Astrocyte (in vitro differentiated cells and primary cell): Measurements from ENCODE around the gene CRYL1. TPM values are rescaled to one million over a fixed set of nuclear protein-coding genes. Genes with fewer than 3 reads are reported as not detected.

Source experiments
- DNase-seq: peaks from one replicate; pipeline ENCODE4 v3.0.0-alpha.2; 2010; ENCODE audit warnings: low read depth
- FAIRE-seq: peaks from 2 replicates; lab custom pipeline; 2011; peaks lifted over from hg19 to GRCh38; lab: Jason Lieb, UNC
- H2AFZ ChIP-seq: 2 replicates; pipeline ENCODE4 v1.6.0; 2012; ENCODE audit warnings: low read depth, low read length, inconsistent platforms
- H3K27ac ChIP-seq: 2 replicates; pipeline ENCODE4 v1.5.1; 2011; ENCODE audit warnings: low read depth, low read length, inconsistent platforms
- H3K27me3 ChIP-seq: 2 replicates; pipeline ENCODE4 v1.6.0; 2011; ENCODE audit warnings: low read length, inconsistent platforms; ENCODE audit not compliant: insufficient read depth
- H3K36me3 ChIP-seq: 2 replicates; pipeline ENCODE4 v1.5.1; 2011; ENCODE audit warnings: low read length, inconsistent platforms; ENCODE audit not compliant: insufficient read depth
- H3K4me1 ChIP-seq: 2 replicates; pipeline ENCODE4 v1.5.1; 2011; ENCODE audit warnings: low read length, inconsistent platforms; ENCODE audit not compliant: insufficient read depth
- H3K4me2 ChIP-seq: 2 replicates; pipeline ENCODE4 v1.6.0; 2012; ENCODE audit warnings: low read length, inconsistent platforms
- H3K4me3 ChIP-seq: 2 replicates; pipeline ENCODE4 v1.5.1; 2011; ENCODE audit warnings: low read depth, mild to moderate bottlenecking, low read length, inconsistent platforms; ENCODE audit not compliant: insufficient read depth
- H3K79me2 ChIP-seq: 2 replicates; pipeline ENCODE4 v1.6.0; 2012; ENCODE audit warnings: mild to moderate bottlenecking, low read length, inconsistent platforms; ENCODE audit not compliant: insufficient read depth
- H3K9ac ChIP-seq: 2 replicates; pipeline ENCODE4 v1.6.0; 2012; ENCODE audit warnings: mild to moderate bottlenecking, low read length, inconsistent platforms
- H3K9me3 ChIP-seq: 2 replicates; pipeline ENCODE4 v1.5.1; 2012; ENCODE audit warnings: low read depth, mild to moderate bottlenecking, low read length, inconsistent platforms; ENCODE audit not compliant: insufficient read depth
- H4K20me1 ChIP-seq: 2 replicates; pipeline ENCODE4 v1.6.0; 2012; ENCODE audit warnings: low read length, inconsistent platforms; ENCODE audit not compliant: insufficient read depth
- H3K27ac Mint-ChIP-seq: one replicate; pipeline ENCODE4 v1.8.0; 2021; ENCODE audit warnings: mild to moderate bottlenecking, mixed read lengths; ENCODE audit not compliant: unreplicated experiment
- H3K27me3 Mint-ChIP-seq: one replicate; pipeline ENCODE4 v1.8.0; 2021; ENCODE audit warnings: low read depth, mixed read lengths; ENCODE audit not compliant: unreplicated experiment
- H3K36me3 Mint-ChIP-seq: one replicate; pipeline ENCODE4 v1.8.0; 2021; ENCODE audit warnings: low read depth, mixed read lengths; ENCODE audit not compliant: unreplicated experiment
- H3K4me1 Mint-ChIP-seq: one replicate; pipeline ENCODE4 v1.8.0; 2021; ENCODE audit warnings: low read depth, mixed read lengths; ENCODE audit not compliant: unreplicated experiment
- H3K4me3 Mint-ChIP-seq: one replicate; pipeline ENCODE4 v1.8.0; 2021; ENCODE audit warnings: mild to moderate bottlenecking, moderate library complexity, mixed read lengths; ENCODE audit not compliant: unreplicated experiment
- H3K9me3 Mint-ChIP-seq: one replicate; pipeline ENCODE4 v1.8.0; 2021; ENCODE audit warnings: mild to moderate bottlenecking, mixed read lengths; ENCODE audit not compliant: unreplicated experiment
- EZH2 ChIP-seq: IDR thresholded peaks from 2 replicates; pipeline ENCODE4 v1.6.1; 2012; ENCODE audit warnings: mild to moderate bottlenecking, low read length, inconsistent platforms; ENCODE audit not compliant: insufficient read depth
- total RNA-seq: library from RNA; stranded (reverse); gene quantifications from 2 replicates; pipeline ENCODE4 v1.2.1, GENCODE V29; 2021
- TF ChIP-seq, protein P1 (sequence below): IDR thresholded peaks from 2 replicates; pipeline ENCODE4 v1.5.1; 2011; ENCODE audit warnings: low read depth, mild to moderate bottlenecking, inconsistent platforms, low read length, moderate library complexity; ENCODE audit not compliant: insufficient read depth

Gene CRYL1
- total RNA-seq, 1 donor from 2014 or later: 3.7 TPM

DNA sequence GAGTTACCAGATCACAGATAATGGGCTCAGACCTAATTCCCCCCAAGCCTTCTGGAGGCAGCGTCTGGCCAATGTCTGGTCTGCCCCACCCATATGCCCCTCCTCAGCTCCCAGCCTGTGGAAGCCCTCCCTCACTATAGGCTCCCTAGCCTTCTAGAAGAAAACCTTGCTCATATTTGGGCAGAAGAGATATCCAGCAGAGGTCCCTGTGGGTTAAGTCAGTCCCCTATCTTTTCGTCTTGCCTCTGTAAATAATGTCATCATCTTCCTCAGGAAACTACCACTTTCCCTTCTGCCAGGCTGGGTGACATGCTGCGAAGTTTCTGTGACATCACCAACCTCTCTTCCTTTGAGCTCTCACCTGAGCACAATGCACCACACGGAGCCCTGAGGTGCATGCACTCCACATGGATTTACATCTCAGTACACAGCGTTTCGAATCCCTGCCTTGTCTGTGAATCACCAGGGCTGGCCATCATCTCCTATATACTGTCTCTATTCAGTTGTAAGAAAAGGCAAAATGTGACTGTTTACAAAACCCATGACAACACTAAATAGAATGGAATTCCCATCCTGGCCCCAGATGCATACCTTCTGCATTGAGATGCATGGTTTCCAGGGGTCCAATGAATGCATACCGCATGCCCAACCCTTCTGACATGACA is 112.8 kb downstream of the CRYL1 start:
- Mint-ChIP-seq H3K27ac (no peak overlapping the region), H3K9me3 (peaks cover 5% of the 10 kb centered on the region), H3K36me3 (no peaks in the 10 kb centered on the region), H3K4me1 (peaks cover 13% of the 10 kb centered on the region), H3K27me3 (peaks cover 3% of the 10 kb centered on the region), H3K4me3 (no peak overlapping the region)
- H3K27me3 ChIP-seq: peaks cover 30% of the 10 kb centered on the region
- H3K36me3 ChIP-seq: no peaks in the 10 kb centered on the region
- no peak overlapping the region for H2AFZ ChIP-seq
- H3K27ac ChIP-seq: no peak overlapping the region
- TF ChIP-seq, protein P1, sequence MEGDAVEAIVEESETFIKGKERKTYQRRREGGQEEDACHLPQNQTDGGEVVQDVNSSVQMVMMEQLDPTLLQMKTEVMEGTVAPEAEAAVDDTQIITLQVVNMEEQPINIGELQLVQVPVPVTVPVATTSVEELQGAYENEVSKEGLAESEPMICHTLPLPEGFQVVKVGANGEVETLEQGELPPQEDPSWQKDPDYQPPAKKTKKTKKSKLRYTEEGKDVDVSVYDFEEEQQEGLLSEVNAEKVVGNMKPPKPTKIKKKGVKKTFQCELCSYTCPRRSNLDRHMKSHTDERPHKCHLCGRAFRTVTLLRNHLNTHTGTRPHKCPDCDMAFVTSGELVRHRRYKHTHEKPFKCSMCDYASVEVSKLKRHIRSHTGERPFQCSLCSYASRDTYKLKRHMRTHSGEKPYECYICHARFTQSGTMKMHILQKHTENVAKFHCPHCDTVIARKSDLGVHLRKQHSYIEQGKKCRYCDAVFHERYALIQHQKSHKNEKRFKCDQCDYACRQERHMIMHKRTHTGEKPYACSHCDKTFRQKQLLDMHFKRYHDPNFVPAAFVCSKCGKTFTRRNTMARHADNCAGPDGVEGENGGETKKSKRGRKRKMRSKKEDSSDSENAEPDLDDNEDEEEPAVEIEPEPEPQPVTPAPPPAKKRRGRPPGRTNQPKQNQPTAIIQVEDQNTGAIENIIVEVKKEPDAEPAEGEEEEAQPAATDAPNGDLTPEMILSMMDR: no peak
- no peak for TF ChIP-seq EZH2
- no peaks in the 10 kb centered on the region for H4K20me1 ChIP-seq
- H3K9me3 ChIP-seq: no peaks in the 10 kb centered on the region
- no peak overlapping the region for H3K4me3 ChIP-seq
- peaks cover 6% of the 10 kb centered on the region for H3K4me1 ChIP-seq
- DNase-seq (no peak), FAIRE-seq (no peak)
- H3K79me2 ChIP-seq: no peaks in the 10 kb centered on the region
- H3K4me2 ChIP-seq: no peak overlapping the region
- H3K9ac ChIP-seq: no peak overlapping the region

DNA sequence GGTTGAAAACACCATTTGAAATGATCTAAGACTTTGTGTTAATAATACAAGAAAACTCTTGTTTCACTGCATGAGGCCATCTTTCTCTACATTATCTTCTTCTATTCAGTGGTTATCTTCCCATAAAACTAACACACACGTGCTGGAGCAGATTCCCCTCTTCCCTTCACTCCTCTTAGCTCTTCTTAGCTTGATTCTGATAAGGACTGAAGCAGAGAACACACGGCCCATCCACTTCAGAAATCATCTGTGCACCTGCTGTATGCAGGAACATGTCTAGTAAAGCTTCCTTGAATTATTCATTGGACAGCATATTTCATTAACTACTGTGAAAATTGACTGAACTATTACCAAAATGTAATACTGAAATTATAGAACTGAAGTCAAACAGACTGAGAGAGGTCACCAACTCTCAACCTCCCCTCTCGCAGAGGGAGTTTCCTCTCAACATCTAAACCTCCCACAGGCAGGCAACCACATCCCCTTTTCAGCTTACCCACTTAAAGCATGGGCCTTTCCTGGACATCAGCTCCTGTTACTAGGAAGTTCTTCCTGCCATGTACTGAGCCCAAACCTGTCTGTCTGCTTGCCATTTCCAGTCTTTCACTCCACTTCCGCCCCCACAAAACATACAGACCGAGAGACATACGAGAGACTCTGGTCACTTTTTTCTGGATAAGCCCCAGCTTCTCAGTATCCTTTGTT is 113.9 kb downstream of the CRYL1 start:
- H3K4me1 ChIP-seq: peaks cover 6% of the 10 kb centered on the region
- H3K27me3 ChIP-seq: peaks cover 29% of the 10 kb centered on the region
- no peak for FAIRE-seq
- H3K4me3 Mint-ChIP-seq: no peak overlapping the region
- no peak overlapping the region for H3K27ac Mint-ChIP-seq
- H4K20me1 ChIP-seq: no peaks in the 10 kb centered on the region
- H3K9me3 Mint-ChIP-seq: peaks cover 5% of the 10 kb centered on the region
- peaks cover 13% of the 10 kb centered on the region for H3K4me1 Mint-ChIP-seq
- H3K9ac ChIP-seq: no peak overlapping the region
- H3K9me3 ChIP-seq: no peaks in the 10 kb centered on the region
- no peak overlapping the region for H3K4me3 ChIP-seq
- DNase-seq: no peak
- no peaks in the 10 kb centered on the region for H3K36me3 ChIP-seq
- no peak overlapping the region for H3K4me2 ChIP-seq
- no peaks in the 10 kb centered on the region for H3K79me2 ChIP-seq
- peaks cover 6% of the 10 kb centered on the region for H3K27me3 Mint-ChIP-seq
- H2AFZ ChIP-seq: no peak overlapping the region
- no peaks in the 10 kb centered on the region for H3K36me3 Mint-ChIP-seq
- TF ChIP-seq, protein P1: no peak
- no peak for TF ChIP-seq EZH2
- H3K27ac ChIP-seq: no peak overlapping the region

DNA sequence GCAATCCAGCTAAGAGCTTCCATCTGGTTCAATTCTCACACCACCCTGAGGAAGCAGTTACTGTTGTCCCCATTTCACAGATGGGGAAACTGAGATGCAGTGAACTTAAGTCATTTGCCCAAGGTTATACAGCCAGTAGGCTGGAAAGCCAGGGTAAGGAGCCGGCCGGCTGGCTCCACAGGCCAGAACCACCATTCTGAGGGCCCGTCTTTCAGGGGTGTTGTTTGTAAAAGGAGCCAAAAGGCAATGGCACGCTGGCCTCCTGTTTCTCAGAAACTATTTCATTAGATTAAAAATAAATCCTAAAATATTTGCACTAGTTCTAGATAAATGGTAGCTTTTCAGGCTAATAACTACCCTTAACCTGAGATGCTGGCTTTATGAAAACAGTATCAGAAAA is 114.9 kb downstream of the CRYL1 start:
- Histone ChIP-seq H3K27ac (no peak overlapping the region), H3K4me1 (peaks cover 3% of the 10 kb centered on the region), H4K20me1 (no peaks in the 10 kb centered on the region), H3K4me2 (no peak overlapping the region), H3K9me3 (no peaks in the 10 kb centered on the region), H2AFZ (no peak overlapping the region), H3K9ac (no peak overlapping the region), H3K4me3 (no peak overlapping the region), H3K79me2 (no peaks in the 10 kb centered on the region), H3K27me3 (peaks cover 29% of the 10 kb centered on the region), H3K36me3 (no peaks in the 10 kb centered on the region)
- H3K36me3 Mint-ChIP-seq: no peaks in the 10 kb centered on the region
- DNase-seq (no peak), FAIRE-seq (no peak)
- H3K27ac Mint-ChIP-seq: no peak overlapping the region
- peaks cover 13% of the 10 kb centered on the region for H3K4me1 Mint-ChIP-seq
- TF ChIP-seq, protein P1: no peak
- no peak for TF ChIP-seq EZH2
- H3K27me3 Mint-ChIP-seq: peaks cover 8% of the 10 kb centered on the region
- no peak overlapping the region for H3K4me3 Mint-ChIP-seq
- H3K9me3 Mint-ChIP-seq: peaks cover 5% of the 10 kb centered on the region
